Measurements from ENCODE around the gene CADM2. TPM values are rescaled to one million over a fixed set of nuclear protein-coding genes. Genes with fewer than 3 reads are reported as not detected.

CADM2 gene
- total and polyA plus RNA-seq, 2 experiments from 2014 or later, result 2.9 to 7.8 TPM

DNA sequence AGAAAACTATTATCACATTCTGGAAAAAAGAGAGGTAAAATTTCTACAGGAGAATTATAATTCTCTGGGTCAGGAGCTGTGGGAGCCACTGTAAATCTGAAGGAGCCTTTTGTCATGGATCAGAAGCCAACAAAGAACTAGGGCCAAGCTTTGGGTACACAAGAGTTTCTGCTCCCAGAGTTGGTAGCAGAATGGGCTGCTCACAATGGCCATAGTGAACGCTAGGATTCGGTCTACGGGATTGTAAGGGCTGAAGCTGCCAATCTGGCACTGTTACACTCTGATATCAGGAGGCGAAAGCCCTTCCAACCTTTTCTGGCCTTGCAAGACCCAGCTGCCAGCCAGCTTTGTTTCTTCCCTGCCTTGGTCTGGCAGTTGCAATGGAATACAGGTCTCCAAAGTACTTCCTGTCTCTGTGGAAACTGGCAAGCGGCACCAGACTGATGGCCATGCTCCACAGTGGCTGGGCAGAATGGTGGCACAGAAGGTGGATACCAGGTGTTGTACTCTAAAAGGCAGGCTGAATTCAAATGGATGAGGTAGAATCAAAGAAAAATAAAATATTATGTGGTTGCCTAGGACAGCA, 831.7 kb downstream of the CADM2 start:
- Histone ChIP-seq H3K36me3 (replicated peaks; ENCODE audit: insufficient read depth, low read depth) (no peaks in the 10 kb centered on the region), H3K9me3 (ENCODE audit: low read depth) (no peaks in the 10 kb centered on the region), H3K27ac (no peak overlapping the region), H3K4me3 (no peak overlapping the region), H2AFZ (no peak overlapping the region), H3K4me1 (ENCODE audit: insufficient read depth) (no peaks in the 10 kb centered on the region), H3K4me2 (no peak overlapping the region), H3K79me2 (no peaks in the 10 kb centered on the region), H3K9me2 (replicated peaks; ENCODE audit: insufficient read depth) (no peaks in the 10 kb centered on the region), H4K20me1 (ENCODE audit: insufficient read depth, poor library complexity, severe bottlenecking) (no peaks in the 10 kb centered on the region), H3K27me3 (no peaks in the 10 kb centered on the region)
- DNase-seq (ENCODE audit: low spot score), result no peak
- TF ChIP-seq, protein P1, sequence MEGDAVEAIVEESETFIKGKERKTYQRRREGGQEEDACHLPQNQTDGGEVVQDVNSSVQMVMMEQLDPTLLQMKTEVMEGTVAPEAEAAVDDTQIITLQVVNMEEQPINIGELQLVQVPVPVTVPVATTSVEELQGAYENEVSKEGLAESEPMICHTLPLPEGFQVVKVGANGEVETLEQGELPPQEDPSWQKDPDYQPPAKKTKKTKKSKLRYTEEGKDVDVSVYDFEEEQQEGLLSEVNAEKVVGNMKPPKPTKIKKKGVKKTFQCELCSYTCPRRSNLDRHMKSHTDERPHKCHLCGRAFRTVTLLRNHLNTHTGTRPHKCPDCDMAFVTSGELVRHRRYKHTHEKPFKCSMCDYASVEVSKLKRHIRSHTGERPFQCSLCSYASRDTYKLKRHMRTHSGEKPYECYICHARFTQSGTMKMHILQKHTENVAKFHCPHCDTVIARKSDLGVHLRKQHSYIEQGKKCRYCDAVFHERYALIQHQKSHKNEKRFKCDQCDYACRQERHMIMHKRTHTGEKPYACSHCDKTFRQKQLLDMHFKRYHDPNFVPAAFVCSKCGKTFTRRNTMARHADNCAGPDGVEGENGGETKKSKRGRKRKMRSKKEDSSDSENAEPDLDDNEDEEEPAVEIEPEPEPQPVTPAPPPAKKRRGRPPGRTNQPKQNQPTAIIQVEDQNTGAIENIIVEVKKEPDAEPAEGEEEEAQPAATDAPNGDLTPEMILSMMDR (IDR thresholded peaks at IDR 0.05; ENCODE audit: poor library complexity), result no peak
- TF ChIP-seq EZH2 (IDR thresholded peaks at IDR 0.05; ENCODE audit: borderline replicate concordance) (no peak), EZH2phosphoT487 (IDR thresholded peaks at IDR 0.05; ENCODE audit: low read depth, severe bottlenecking, unreplicated experiment) (no peak)
- WGBS (ENCODE audit: low lambda C conversion rate, missing lambda C conversion rate), result 97% methylated on average over 5 of the region's 5 CpGs

DNA sequence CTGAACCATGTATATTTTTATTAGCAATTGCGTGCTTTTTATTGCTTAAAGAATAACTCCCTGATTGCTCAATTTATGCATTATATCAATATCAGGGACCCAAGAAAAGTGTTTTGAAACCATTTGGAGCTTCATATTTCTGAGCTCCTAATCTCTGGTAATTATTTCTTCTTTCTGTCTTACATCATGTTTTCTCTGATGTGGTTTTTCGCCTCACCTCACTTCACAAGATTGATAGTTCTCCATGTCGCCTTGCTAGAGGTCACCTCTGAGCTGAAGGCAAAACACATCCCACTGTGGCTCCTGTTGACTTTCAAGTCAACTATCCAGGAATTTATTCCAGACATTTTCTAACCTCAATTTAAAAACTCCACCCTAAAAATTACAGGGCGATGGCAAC, 837.4 kb downstream of the CADM2 start:
- H3K4me1 ChIP-seq (ENCODE audit: insufficient read depth), result no peaks in the 10 kb centered on the region
- H3K4me3 ChIP-seq, result no peak overlapping the region
- 61% methylated on average over 4 of the region's 4 CpGs for WGBS (ENCODE audit: low lambda C conversion rate, missing lambda C conversion rate)
- no peaks in the 10 kb centered on the region for H3K9me2 ChIP-seq (replicated peaks; ENCODE audit: insufficient read depth)
- no peaks in the 10 kb centered on the region for H3K9me3 ChIP-seq (ENCODE audit: low read depth)
- H3K27ac ChIP-seq, result no peak overlapping the region
- no peaks in the 10 kb centered on the region for H4K20me1 ChIP-seq (ENCODE audit: insufficient read depth, poor library complexity, severe bottlenecking)
- no peak for TF ChIP-seq EZH2 (IDR thresholded peaks at IDR 0.05; ENCODE audit: borderline replicate concordance)
- no peak for TF ChIP-seq EZH2phosphoT487 (IDR thresholded peaks at IDR 0.05; ENCODE audit: low read depth, severe bottlenecking, unreplicated experiment)
- TF ChIP-seq, protein P1 (IDR thresholded peaks at IDR 0.05; ENCODE audit: poor library complexity), result no peak
- DNase-seq (ENCODE audit: low spot score), result no peak
- H3K27me3 ChIP-seq, result no peaks in the 10 kb centered on the region
- H2AFZ ChIP-seq, result no peak overlapping the region
- no peaks in the 10 kb centered on the region for H3K36me3 ChIP-seq (replicated peaks; ENCODE audit: insufficient read depth, low read depth)
- H3K79me2 ChIP-seq, result no peaks in the 10 kb centered on the region
- no peak overlapping the region for H3K4me2 ChIP-seq

DNA sequence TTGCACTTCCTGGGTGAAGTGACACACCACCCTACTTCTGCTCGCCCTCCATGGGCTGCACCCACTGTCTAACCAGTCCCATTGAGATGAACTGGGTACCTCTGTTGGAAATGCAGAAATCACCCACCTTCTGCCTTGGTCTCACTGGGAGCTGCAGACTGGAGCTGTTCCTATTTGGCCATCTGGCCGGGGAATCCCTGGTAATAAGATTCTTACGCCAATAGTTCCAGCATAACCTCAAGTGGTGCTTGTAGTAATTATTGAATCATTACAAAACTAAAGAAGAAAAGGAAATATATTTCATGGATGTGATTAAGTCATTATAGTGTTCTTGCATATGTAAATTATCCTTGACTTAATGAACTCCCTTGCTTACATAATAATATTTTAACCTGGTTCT, 841.9 kb downstream of the CADM2 start:
- no peak overlapping the region for H3K27ac ChIP-seq
- TF ChIP-seq, protein P1 (IDR thresholded peaks at IDR 0.05; ENCODE audit: poor library complexity), result no peak
- TF ChIP-seq EZH2 (IDR thresholded peaks at IDR 0.05; ENCODE audit: borderline replicate concordance) (no peak), EZH2phosphoT487 (IDR thresholded peaks at IDR 0.05; ENCODE audit: low read depth, severe bottlenecking, unreplicated experiment) (no peak)
- no peak overlapping the region for H3K4me3 ChIP-seq
- no peaks in the 10 kb centered on the region for H3K36me3 ChIP-seq (replicated peaks; ENCODE audit: insufficient read depth, low read depth)
- H3K9me2 ChIP-seq (replicated peaks; ENCODE audit: insufficient read depth), result no peaks in the 10 kb centered on the region
- H2AFZ ChIP-seq, result no peak overlapping the region
- no peaks in the 10 kb centered on the region for H4K20me1 ChIP-seq (ENCODE audit: insufficient read depth, poor library complexity, severe bottlenecking)
- H3K79me2 ChIP-seq, result no peaks in the 10 kb centered on the region
- WGBS (ENCODE audit: low lambda C conversion rate, missing lambda C conversion rate), result 83% methylated on average over 3 of the region's 3 CpGs
- no peaks in the 10 kb centered on the region for H3K4me1 ChIP-seq (ENCODE audit: insufficient read depth)
- H3K9me3 ChIP-seq (ENCODE audit: low read depth), result no peaks in the 10 kb centered on the region
- H3K27me3 ChIP-seq, result no peaks in the 10 kb centered on the region
- no peak for DNase-seq (ENCODE audit: low spot score)
- H3K4me2 ChIP-seq, result no peak overlapping the region

All from hepatocyte (in vitro differentiated cells).